HG03135 (cell line): ENCODE data around the gene EIF3K.

ENCODE experiments used
- ATAC-seq: cut with Tn5 transposase; IDR thresholded peaks from one replicate; pipeline ENCODE4 v1.9.1; 2021; ENCODE audit warnings: mild to moderate bottlenecking, moderate library complexity; ENCODE audit not compliant: unreplicated experiment

EIF3K gene

GRCh38 chr19:38683393-38684077 lies 64.5 kb downstream of the EIF3K start:
- ATAC-seq: no peak

DNA sequence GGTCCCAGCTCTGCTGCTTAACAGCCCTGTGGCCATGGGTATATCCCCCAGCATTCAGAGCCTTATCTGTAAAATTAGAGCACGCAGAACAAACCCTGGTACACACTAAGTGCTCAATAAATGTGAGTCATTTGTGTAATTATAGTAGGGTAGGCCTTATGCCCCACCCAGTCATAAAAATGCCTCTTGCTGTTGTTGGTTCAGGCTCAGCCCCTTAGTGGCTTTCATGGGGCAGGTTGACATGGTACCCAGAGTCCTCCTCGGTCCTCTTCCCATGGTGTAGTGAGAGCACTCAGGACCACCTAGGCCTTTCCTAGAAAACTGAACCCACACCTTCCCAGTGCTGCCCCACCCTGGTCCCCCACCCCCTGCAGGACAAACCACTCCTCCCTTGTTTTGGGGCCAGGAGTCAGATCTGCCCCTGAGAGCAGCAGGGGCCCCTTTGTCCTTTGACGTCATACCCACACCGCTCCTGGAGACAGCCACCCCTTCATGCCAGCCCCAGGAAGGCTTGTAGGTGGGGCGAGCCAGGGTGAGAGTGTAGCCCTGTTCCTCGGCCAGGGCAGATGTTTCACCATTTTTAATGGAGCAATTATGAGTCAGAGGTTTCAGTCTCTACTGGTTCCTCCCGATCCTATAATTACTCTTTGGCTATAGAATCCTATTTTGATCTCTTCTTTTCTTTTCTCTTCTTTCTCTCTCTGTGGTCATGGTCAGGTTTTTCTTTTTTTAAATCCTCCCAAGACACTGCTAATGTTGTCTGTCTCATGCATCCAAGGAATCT lies 65.3 kb downstream of the EIF3K start:
- ATAC-seq: no peak

GRCh38 chr19:38684862-38685665 lies 66.1 kb downstream of the EIF3K start:
- no peak for ATAC-seq

GRCh38 chr19:38685666-38686529 lies 66.9 kb downstream of the EIF3K start:
- ATAC-seq: no peak

- ATAC-seq: no peak
Measured at GRCh38 chr19:38686530-38686888, 67.5 kb downstream of the EIF3K start.
